Activated B cell treated with CpG ODN at 0.5 μM for 24 hours (primary cell): ENCODE results near the gene XRCC3. TPM values are rescaled to one million over a fixed set of nuclear protein-coding genes. Genes with fewer than 3 reads are reported as not detected.

ENCODE experiments used
- ATAC-seq: fragments of 200-7000 bp; cut with Tn5 transposase; one replicate; pipeline ENCODE4 v1.10.0; 2021; ENCODE audit warnings: low read depth, mild to moderate bottlenecking, moderate library complexity
- CTCF ChIA-PET: fragments of 350-600 bp; sonication (Branson Sonifier 250); formaldehyde crosslinking; loops from one replicate; lab custom pipeline; 2021; ENCODE audit warnings: antibody characterized with exemption; lab: Charles Lee
- POLR2A ChIA-PET: fragments of 350-600 bp; sonication (Branson Sonifier 250); formaldehyde crosslinking; loops from one replicate; lab custom pipeline; 2021; ENCODE audit warnings: antibody characterized with exemption; lab: Charles Lee
- DNase-seq: peaks from one replicate; pipeline ENCODE4 v3.0.0; 2022
- H3K27ac Mint-ChIP-seq: one replicate; pipeline ENCODE4 v1.8.0; 2020; ENCODE audit warnings: mixed read lengths
- H3K27me3 Mint-ChIP-seq: one replicate; pipeline ENCODE4 v1.8.0; 2021; ENCODE audit warnings: mixed read lengths
- H3K36me3 Mint-ChIP-seq: one replicate; pipeline ENCODE4 v1.8.0; 2021; ENCODE audit warnings: low read depth, mixed read lengths
- H3K4me1 Mint-ChIP-seq: one replicate; pipeline ENCODE4 v1.8.0; 2021; ENCODE audit warnings: mixed read lengths
- H3K4me3 Mint-ChIP-seq: one replicate; pipeline ENCODE4 v1.8.0; 2020; ENCODE audit warnings: mild to moderate bottlenecking, mixed read lengths
- H3K9me3 Mint-ChIP-seq: one replicate; pipeline ENCODE4 v1.8.0; 2020; ENCODE audit warnings: mixed read lengths
- CTCF ChIP-seq: fragments of 200-600 bp; IDR thresholded peaks from one replicate; pipeline ENCODE4 v1.8.0; 2022; ENCODE audit warnings: antibody characterized with exemption, mild to moderate bottlenecking
- intact Hi-C: fragments of 100-400 bp; cut with micrococcal nuclease; formaldehyde crosslinking; loops from one replicate; pipeline ENCODE4 v1.15.1; 2024
- total RNA-seq: library from RNA; stranded (reverse); gene quantifications from 2 replicates; pipeline ENCODE4 v1.2.3, GENCODE V29; 2022

XRCC3 gene
- total RNA-seq, 1 donor from 2014 or later, result 26.0 TPM

- no peak for ATAC-seq
- intact Hi-C loops, result no loop called here
- no peak overlapping the region for H3K27ac Mint-ChIP-seq
Observed at GRCh38 chr14:103732868-103733620, 17.8 kb upstream of the XRCC3 start.

GRCh38 chr14:103731916-103732867, 16.9 kb upstream of the XRCC3 start:
- DNase-seq, result no peak
- no peak overlapping the region for H3K27ac Mint-ChIP-seq
- TF ChIP-seq CTCF, result no peak
- CTCF ChIA-PET, result no interaction called here
- H3K9me3 Mint-ChIP-seq, result no peaks in the 10 kb centered on the region
- POLR2A ChIA-PET, result no interaction called here
- intact Hi-C loops, result no loop called here
- no peaks in the 10 kb centered on the region for H3K4me1 Mint-ChIP-seq
- ATAC-seq, result no peak
- H3K36me3 Mint-ChIP-seq, result peaks cover 41% of the 10 kb centered on the region
- no peaks in the 10 kb centered on the region for H3K27me3 Mint-ChIP-seq
- H3K4me3 Mint-ChIP-seq, result no peak overlapping the region

More at GRCh38 chr14:103732868-103733620, 17.8 kb upstream of the XRCC3 start:
- no peaks in the 10 kb centered on the region for H3K4me1 Mint-ChIP-seq
- H3K9me3 Mint-ChIP-seq, result no peaks in the 10 kb centered on the region
- no peak for TF ChIP-seq CTCF
- H3K27me3 Mint-ChIP-seq, result no peaks in the 10 kb centered on the region
- ChIA-PET CTCF (no interaction called here), POLR2A (no interaction called here)
- DNase-seq, result no peak
- H3K36me3 Mint-ChIP-seq, result peaks cover 48% of the 10 kb centered on the region
- no peak overlapping the region for H3K4me3 Mint-ChIP-seq

DNA sequence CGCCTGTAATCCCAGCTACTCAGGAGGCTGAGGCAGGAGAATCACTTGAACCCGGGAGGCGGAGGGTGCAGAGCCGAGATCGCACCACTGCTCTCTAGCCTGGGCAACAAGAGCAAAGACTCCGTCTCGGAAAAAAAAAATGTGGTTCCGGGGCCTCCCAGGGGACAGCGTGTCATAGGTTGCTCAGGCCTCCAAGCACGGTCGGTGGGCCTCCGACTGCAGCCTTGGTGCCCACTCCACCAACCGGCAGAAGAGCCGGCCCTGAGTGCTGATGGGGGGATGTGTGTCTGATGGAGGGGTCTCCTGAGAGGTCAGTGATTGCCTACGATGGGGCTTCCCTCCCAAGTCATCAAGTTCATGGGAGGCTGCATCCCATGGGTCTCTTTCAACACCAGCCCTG, 16.2 kb upstream of the XRCC3 start:
- intact Hi-C loops, result no loop called here
- ChIA-PET POLR2A (no interaction called here), CTCF (no interaction called here)
- Mint-ChIP-seq H3K9me3 (no peaks in the 10 kb centered on the region), H3K4me3 (no peak overlapping the region), H3K27me3 (no peaks in the 10 kb centered on the region), H3K4me1 (no peaks in the 10 kb centered on the region), H3K27ac (no peak overlapping the region), H3K36me3 (peaks cover 38% of the 10 kb centered on the region)
- no peak for ATAC-seq
- TF ChIP-seq CTCF, result no peak
- DNase-seq, result no peak

DNA sequence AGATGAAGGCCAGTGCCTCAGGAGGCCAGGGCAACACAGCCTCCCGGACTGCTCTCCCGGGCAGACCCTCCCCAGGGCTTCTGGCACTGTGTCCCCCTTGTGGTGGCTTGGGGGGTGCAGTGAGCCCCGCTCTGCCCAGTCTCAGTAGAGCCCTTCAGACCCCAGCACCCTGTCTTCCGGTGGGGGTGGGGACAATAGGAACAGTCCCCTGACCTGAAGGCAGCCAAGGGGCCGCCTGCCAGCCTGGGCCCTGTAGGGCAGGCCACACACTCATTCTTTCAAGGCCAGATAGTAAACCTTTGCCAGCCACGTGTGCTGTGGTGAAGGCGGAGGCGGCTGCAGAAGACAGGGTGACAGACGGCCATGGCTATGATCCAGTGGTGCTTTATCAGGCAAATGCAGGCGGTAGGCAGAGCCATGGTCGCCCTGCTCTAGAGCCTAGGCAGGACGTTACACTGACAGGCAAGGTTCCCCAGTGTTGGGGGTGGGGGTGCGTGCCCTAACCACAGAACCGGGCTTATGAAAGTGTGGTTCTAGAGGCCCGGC, 15.3 kb upstream of the XRCC3 start:
- POLR2A ChIA-PET, result no interaction called here
- CTCF ChIA-PET, result no interaction called here
- TF ChIP-seq CTCF, result no peak
- no peak for ATAC-seq
- Mint-ChIP-seq H3K27ac (no peak overlapping the region), H3K27me3 (no peaks in the 10 kb centered on the region), H3K36me3 (peaks cover 40% of the 10 kb centered on the region), H3K4me1 (no peaks in the 10 kb centered on the region), H3K4me3 (no peak overlapping the region), H3K9me3 (no peaks in the 10 kb centered on the region)
- intact Hi-C loops, result no loop called here
- DNase-seq, result no peak
